Measurements from ENCODE around the gene ZFAND2A.
"Not testable (repeated sequence)": the region's sequence is repeated elsewhere in the genome, so short reads cannot be mapped to it uniquely, and the experiment has no call there.

ZFAND2A gene

DNA sequence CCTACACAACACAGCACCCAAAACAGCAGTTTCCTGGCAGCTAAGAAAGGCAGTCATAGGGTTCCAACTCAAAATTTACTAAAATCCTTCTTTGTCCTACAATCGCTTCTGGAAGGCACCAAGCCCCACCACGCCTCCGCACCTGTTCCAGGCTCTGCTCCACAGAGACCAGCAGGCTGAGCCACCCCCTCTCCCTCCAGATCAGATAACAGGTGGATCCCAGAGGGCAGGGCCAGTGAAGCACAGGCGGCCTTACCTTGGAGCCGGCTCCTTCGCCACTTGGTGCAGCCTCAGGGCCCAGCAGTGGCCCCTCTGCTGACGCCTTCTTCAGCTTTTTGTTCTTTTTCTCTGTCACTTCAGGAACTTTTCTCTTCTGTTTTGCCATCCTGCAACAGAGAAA is 33.0 kb downstream of the ZFAND2A start:
- no peak for FAIRE-seq
- no peak for DNase-seq (ENCODE audit: insufficient read length, low spot score)

DNA sequence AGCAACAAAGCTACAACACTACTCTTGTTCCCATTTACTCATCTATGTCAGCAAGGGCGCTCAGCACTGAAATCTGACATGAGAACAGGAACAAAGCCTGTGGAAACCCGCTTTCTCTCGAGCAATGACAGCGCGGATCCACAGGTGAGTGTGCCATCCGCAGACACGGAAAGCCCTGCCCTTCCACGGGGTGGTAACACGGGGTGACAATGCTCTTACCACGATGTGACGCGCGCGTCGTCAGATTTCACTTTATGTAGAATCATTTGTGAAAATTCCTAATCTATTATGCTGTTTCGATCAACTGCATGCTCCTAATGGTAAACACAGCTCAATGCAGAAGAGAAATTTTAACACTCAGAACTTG is 34.4 kb downstream of the ZFAND2A start:
- FAIRE-seq: no peak

DNA sequence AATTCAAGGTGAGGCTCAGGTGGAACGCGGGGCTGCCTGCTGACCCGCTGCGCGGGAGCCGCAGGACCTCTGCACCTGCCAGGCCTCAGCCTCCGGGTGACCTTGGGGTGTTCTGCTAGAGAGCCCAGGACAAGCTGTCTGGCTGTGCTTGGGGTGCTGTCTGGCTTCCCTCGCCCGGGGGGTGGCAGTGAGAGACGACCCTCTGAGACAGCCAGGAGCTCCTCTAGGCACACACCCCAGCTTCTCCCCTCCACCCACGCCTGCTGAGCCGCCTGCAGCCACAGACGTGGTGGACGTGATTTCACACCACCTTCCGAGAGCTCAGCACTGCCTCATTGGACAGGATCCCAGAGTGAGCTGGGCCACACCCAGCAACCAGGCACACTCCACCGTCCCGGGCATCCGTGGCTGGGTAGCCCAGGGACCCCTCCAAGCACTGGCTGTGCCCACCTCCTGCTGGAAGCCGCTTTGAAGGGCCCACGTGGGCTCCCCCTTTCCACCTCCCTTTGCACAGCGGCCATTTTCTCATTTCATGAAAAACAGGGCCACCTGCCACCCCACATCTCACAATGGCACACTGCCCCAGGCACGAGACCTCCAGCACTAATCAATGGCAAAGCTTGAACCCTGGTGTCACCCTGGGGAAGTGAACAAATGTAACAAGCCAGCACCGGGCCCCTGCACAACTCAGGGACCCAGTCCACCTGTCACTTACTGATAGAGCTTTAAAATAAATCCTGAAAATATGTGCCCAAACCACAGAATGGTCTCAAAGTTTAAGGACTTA is 35.0 kb downstream of the ZFAND2A start:
- FAIRE-seq (no peak), DNase-seq (ENCODE audit: insufficient read length, low spot score) (no peak)

More for the DNA sequence above, 34.4 kb downstream of the ZFAND2A start:
- DNase-seq (ENCODE audit: insufficient read length, low spot score): no peak

DNA sequence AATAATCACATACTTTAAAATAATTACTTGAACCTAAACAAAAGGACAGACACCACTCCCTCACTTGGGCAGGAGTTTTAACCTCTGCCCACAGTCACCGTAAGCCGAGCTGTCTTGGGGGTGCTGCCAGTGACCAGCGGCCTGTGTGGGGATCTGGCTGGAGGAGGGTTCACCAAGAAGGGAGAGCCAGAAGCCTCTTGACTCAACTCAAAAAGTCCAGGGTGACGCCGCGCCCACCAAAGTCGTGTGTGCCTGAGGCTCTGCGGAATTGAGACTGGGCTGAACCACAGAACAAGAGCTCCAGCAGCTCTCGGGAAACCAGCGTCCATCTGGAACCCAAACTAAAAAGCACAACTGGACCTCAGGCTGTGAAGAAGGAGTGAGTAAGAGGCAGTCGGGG is 35.8 kb downstream of the ZFAND2A start:
- FAIRE-seq (no peak), DNase-seq (ENCODE audit: insufficient read length, low spot score) (no peak)

DNA sequence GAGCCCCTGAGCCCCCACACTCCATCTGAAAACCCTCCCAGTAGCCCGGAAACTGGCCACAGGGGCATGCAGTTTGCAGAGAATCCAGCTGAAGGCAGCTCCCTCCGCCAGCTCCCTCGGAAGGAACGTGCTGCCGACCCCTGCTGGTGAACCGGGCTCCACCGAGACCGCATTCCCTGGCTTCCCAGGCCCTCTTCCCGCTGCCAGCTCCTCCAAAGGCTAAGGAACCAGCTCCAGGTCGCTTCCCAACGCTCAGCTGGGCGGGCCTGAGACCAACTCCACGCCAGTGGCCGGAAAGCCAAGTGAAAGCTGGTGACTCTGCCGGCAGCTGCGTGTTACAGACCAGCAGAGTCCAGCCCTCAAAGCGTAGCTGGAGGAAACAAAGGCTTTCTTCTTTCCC is 36.3 kb downstream of the ZFAND2A start:
- DNase-seq (ENCODE audit: insufficient read length, low spot score) (no peak), FAIRE-seq (no peak)

DNA sequence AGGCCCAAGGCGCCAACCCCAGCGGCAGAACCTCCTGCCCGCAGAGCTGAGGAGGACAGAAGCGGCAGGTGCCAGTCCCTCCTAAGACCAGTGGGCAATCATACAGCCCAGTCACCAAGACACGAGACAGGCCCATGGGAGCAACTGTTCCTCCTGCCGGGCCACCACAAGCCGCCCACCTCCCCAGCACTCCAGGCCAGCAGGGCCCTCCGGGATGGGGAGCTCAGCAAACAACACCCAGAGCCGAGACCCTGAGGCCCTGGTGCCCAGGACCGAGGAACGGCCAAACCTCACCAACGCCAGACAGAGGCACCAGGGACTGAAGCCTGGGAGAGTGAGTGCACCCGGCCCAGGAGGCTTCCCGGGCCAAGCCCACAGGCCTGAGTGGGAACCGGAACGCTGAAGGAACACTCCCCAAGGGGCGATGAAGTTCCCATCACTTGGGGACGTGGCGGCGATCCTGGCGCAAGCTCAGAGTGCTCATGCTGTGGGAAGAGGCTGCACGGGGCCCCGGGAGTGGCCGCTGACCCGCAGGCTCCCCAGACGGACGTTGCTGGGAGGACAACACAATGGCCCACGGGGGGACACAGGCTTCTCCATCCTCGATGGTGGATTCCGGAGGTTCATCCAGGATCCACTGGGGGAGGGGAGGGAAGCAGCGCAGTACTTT is 37.0 kb downstream of the ZFAND2A start:
- DNase-seq (ENCODE audit: insufficient read length, low spot score) (no peak), FAIRE-seq (no peak)

DNA sequence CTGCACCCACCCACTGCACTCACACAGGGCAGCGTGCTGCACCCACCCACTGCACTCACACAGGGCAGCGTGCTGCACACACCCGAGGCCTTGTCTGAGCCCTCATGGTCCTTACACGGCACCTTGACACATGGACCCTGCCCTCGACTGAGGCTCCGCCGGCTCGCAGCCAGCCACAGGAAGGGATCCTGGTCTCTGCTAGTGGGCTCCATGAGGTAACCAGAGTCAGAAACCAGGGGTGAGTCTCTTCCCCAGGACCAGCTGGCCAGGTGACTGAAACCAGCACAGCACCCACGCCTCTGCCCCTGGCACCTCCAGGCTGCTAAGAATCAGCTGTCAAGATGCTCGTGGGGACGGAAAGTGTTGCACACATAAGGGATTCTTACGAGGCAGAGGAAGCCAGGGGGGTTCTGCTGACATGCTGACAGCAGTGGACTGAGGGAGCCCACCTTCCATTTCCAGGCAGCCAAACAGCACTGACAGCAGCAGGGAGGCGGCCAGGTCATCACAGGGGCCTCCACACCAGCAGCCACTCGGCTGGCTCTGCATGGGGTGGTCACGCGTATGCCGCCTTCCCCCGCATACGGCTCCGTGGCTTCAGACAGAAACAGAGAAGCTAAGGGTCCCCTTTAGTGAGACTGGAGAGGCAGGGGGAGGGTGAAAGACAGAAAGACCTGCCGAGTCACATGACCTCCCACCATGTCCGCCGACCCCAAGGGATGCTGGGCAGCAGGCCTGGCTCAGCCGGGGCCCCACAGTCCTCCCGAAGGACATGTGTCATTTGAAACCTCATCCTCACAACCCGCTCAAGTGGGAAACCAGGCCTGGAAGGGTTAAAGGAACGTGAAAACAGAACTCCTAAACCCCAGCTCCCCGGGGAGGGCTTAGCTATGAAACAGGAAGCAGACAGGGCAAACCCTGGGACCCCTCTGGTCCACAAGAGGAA is 37.8 kb downstream of the ZFAND2A start:
- FAIRE-seq (no peak), DNase-seq (ENCODE audit: insufficient read length, low spot score) (no peak)

DNA sequence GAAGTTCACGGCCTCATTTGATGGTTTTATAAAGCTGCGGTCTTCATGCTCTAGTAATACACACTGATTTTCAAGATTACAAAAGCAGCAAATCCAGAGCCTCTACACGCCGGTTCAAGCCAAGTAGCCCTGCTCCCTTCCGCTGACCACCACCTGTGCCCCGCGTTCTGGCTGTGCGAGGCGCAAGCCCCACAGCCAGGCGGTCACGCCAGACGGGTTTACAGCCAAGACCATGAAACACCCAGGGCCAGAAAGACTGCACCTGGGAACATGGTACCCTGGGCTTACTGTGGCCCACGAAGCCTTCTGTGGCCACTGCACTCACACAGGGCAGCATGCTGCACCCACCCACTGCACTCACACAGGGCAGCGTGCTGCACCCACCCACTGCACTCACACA is 38.5 kb downstream of the ZFAND2A start:
- FAIRE-seq: no peak
- no peak for DNase-seq (ENCODE audit: insufficient read length, low spot score)

DNA sequence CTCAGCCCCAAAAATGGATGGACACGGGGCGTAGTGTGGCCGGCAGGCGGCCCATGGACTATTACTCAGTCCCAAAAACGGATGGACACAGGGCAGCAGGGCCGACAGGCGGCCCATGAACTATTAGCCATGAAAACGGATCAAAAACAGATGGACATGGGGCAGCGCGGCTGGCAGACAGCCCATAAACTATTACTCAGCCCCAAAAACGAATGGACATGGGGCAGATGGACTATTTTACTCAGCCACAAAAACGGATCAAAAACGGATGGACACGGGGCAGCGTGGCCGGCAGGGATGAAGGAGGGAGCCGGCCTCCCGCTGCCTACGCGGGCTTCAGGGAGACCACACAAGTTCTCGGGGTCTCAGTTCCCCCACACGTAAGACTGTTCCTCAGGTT is 39.2 kb downstream of the ZFAND2A start:
- FAIRE-seq (no peak), DNase-seq (ENCODE audit: insufficient read length, low spot score) (no peak)

DNA sequence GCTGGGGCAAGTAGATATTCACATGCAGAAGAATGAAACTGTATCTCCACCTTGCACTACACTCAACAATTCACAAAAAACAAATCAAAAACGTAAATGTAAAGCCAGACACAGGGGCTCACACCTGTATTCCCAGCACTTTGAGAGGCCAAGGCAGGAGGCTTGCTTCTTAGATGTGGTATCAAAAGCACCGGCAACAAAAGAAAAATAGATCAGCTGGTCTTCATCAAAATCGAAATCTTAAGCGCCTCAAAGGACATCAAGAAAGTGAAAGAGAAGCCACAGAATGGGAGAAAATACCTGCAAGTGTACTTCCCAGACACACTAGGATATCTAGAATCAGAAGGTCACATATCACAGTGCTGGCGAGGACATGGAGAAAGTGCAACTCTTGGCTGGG is 40.8 kb downstream of the ZFAND2A start:
- no peak for FAIRE-seq

DNA sequence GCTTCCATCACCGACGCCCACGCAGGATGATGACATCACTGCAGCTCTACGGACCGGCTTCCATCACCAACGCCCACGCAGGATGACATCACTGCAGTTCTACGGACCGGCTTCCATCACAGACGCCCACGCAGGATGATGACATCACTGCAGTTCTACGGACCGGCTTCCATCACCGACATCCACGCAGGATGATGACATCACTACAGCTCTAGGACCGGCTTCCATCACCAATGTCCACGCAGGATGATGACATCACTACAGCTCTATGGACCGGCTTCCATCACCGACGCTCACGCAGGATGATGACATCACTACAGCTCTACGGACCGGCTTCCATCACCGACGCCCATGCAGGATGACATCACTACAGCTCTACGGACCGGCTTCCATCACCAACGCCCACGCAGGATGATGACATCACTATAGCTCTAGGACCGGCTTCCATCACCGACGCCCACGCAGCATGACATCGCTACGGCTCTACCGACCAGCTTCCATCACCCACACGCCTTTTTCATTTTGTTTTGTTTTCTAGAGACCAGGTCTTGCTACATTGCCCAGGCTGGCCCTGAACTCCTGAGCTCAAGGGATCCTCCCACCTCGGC is 42.6 kb downstream of the ZFAND2A start:
- FAIRE-seq (no peak), DNase-seq (ENCODE audit: insufficient read length, low spot score) (no peak)

More for the DNA sequence above, 40.8 kb downstream of the ZFAND2A start:
- no peak for DNase-seq (ENCODE audit: insufficient read length, low spot score)

DNA sequence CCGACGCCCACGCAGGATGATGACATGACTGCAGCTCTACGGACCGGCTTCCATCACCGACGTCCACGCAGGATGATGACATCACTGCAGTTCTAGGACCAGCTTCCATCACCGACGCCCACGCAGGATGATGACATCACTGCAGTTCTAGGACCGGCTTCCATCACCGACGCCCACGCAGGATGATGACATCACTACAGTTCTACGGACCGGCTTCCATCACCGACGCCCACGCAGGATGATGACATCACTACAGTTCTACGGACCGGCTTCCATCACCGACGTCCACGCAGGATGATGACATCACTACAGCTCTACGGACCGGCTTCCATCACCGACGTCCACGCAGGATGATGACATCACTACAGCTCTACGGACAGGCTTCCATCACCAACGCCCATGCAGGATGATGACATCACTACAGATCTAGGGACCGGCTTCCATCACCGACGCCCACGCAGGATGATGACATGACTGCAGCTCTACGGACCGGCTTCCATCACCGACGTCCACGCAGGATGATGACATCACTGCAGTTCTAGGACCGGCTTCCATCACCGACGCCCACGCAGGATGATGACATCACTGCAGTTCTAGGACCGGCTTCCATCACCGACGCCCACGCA is 43.5 kb downstream of the ZFAND2A start:
- not testable (repeated sequence) for FAIRE-seq; DNase-seq (ENCODE audit: insufficient read length, low spot score)

DNA sequence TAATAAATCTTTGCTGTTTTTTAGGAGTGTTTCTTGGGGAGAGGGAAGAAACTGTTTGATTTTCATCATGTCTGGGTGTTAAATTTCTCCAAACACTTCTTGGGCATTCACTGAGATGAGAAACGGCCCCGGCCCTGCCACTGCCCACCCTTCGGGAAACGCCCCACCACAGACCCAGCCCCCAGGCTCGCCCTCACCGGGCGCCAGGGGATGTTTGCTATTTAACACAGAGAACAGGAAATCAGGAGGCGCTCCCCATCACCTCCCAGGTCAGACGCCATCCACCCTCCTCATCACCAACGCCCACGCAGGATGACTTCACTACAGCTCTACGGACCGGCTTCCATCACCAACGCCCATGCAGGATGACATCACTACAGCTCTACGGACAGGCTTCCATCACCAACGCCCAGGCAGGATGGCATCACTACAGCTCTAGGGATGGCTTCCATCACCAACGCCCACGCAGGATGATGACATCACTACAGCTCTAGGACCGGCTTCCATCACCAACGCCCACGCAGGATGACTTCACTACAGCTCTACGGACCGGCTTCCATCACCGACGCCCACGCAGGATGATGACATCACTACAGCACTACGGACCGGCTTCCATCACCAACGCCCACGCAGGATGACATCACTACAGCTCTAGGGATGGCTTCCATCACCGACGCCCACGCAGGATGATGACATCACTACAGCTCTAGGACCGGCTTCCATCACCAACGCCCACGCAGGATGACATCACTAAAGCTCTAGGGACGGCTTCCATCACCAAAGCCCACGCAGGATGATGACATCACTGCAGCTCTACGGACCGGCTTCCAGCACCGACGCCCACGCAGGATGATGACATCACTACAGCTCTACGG is 44.6 kb downstream of the ZFAND2A start:
- not testable (repeated sequence) for FAIRE-seq

DNA sequence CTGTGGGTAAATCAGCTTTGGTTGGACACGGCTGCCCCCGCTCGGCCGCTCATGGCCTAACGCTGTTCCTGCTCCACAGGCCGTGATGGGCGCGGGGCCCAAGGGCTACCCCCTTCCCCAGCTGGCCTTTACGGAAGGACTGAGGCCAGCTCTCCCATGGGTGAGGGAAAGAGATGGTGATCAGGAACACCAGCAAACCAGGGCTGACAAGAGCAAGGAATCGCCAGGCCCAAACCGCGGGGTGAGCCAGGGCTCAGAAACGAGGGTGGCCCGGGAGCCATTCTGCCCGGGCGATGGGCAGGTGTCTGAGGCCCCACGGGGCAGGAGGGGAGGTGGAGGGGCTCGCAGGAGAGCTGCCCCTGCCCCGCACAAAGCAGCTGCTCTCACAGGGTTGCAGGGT is 45.5 kb downstream of the ZFAND2A start:
- FAIRE-seq (no peak), DNase-seq (ENCODE audit: insufficient read length, low spot score) (no peak)

More for the DNA sequence above, 44.6 kb downstream of the ZFAND2A start:
- not testable (repeated sequence) for DNase-seq (ENCODE audit: insufficient read length, low spot score)

DNA sequence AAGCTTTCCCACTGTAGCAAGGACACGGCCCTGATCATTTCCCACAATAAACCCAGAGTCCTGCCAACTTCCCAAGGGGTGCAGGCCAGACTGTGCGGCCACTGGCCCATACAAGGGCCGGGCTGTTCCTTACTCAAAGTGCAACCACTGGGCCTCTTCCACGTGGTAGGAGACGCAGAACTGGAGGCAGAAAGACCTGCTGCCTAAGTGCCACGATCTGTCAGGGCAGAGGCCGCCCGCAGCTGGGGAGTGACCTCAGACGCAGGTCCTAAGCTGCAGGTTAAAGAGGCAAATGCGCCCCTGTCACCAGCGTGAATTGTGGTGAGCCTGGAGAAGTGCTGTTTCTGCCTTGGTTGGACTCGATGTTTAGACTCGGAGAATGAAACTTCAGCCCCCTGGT is 45.9 kb downstream of the ZFAND2A start:
- no peak for FAIRE-seq
- no peak for DNase-seq (ENCODE audit: insufficient read length, low spot score)

DNA sequence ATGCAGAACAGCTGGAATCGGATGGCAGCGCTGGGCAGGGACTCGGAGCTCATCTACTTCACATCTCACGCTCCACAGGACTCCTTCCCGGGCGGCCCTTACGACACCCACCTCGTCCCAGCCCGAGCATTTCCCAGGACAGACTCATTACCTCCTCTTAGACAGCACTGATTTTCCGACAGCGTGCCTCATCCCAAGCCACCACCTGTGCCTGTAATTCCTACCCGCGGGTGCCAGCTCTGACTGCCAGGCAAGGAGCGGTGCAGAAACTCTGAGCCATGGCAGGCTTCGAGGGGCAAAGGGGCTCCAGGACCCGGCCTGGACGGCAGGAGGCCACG is 46.5 kb downstream of the ZFAND2A start:
- FAIRE-seq (no peak), DNase-seq (ENCODE audit: insufficient read length, low spot score) (no peak)

DNA sequence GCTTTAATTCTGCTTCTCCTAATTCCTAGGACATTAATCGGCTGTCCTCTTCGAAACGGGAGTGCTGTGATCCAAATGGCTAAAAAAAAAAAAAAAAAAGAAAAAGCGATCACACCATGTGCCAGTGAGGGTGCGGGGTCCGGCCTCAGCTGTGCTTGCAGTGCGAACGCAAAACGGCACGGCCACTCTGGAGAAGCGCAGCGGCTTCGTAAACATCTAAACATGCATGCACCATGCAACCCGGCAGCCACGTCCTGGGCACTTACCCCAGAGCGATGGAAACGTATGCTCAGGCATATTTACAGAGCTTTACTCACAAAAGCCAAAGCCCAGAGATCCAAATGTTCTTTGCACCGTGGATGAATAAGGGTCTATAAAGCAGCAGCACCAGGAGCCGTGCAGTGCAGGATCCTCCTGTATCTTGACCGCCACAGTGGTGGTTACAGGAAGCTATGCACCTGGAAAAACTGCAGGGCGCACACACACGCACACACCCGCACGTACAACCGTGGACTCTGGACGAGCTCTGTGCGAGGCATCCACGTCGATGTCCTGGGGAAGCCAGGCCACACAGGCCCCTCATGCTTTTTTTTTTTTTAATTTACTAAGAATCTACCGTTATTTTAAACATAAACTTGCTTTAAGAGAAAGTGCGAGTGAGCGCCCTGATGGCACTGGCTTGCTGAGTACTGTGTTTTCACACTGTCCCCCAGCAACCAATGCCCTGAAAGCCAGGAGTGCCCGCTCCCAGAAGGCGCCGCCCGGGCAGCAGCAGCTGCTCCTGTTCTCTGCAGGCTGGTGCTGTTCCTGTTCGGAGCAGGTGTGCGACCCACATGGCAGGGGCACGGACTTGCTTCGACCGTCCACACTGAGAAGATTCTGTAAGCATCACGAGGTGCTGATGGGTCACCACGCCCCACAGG is 47.1 kb downstream of the ZFAND2A start:
- no peak for FAIRE-seq
- DNase-seq (ENCODE audit: insufficient read length, low spot score): no peak

DNA sequence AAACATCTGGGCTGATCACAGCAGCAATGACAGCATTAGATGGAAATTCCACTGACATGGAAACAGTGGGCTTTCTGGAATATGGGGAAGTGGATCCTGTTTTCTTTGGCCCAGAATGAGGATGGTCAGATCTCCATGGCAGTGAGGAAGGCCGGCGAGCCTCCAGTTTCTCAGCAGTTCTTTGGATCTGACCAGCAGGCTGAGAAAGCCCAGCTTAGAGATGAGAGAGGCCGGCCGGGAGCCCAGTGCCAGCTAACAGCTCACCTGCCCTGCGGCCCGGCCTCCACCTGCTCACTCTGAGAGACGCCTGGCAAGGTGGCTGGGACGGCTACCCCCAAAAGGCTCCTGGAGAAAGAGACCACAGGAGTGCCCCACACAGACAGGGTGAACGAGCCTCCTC is 47.9 kb downstream of the ZFAND2A start:
- no peak for DNase-seq (ENCODE audit: insufficient read length, low spot score)
- FAIRE-seq: no peak
